Thyroid gland (tissue), 4 donors: ENCODE results near the gene ACBD3. TPM values are rescaled to one million over a fixed set of nuclear protein-coding genes. Genes with fewer than 3 reads are reported as not detected.

ENCODE experiments used
- DNase-seq, 2 donors: peaks; one replicate each; pipeline ENCODE4 v3.0.0-alpha.2; 2019
- H3K27ac ChIP-seq, 3 donors: fragments of 200-600 bp; sonication (generic); 1 replicate in 2 of 3; 2 replicates in 1 of 3; pipeline ENCODE4 v1.5.1; 2016 to 2019; ENCODE audit warnings: mild to moderate bottlenecking in 1 of 3, moderate library complexity in 1 of 3
- H3K27me3 ChIP-seq: fragments of 200-600 bp; sonication (generic); one replicate; pipeline ENCODE4 v1.5.1; 2019
- H3K36me3 ChIP-seq, 2 donors: fragments of 200-600 bp; sonication (generic); one replicate each; pipeline ENCODE4 v1.5.1; 2016 to 2019
- H3K4me1 ChIP-seq, 2 donors: fragments of 200-600 bp; sonication (generic); one replicate each; pipeline ENCODE4 v1.5.1; 2017 to 2019
- H3K4me3 ChIP-seq, 3 donors: fragments of 200-600 bp; sonication (generic); replicated peaks in 1 of 3; 1 replicate in 2 of 3; 2 replicates in 1 of 3; pipeline ENCODE4 v1.5.1; 2016; ENCODE audit warnings: mild to moderate bottlenecking in 1 of 3
- H3K9me3 ChIP-seq: fragments of 200-600 bp; sonication (generic); one replicate; pipeline ENCODE4 v1.5.1; 2017
- POLR2A ChIP-seq, 2 donors: fragments of 450-650 bp; IDR thresholded peaks; one replicate each; pipeline ENCODE4 v1.6.1; 2017; ENCODE audit warnings: antibody characterized with exemption in 2 of 2, mild to moderate bottlenecking in 2 of 2, moderate library complexity in 1 of 2
- WGBS, 2 donors: methylation state at CpG; one replicate each; pipeline ENCODE4 v1.1.5; 2017; 5-methylcytosine and 5-hydroxymethylcytosine counted together
- intact Hi-C: fragments of 100-400 bp; cut with DNase I; formaldehyde crosslinking; loops from one replicate; pipeline ENCODE4 v1.15.1; 2023
- total RNA-seq, 4 donors: library from RNA; depleted of rRNA; stranded (reverse); fragments of >200 nt; gene quantifications; one replicate each; pipeline ENCODE4 v1.2.3, GENCODE V29; 2016
- TF ChIP-seq, protein P1 (sequence below), 6 experiments: fragments of 200-600 bp in 3 of 6; fragments of 450-650 bp in 3 of 6; sonication (generic) in 3 of 6; IDR thresholded peaks; one replicate each; pipeline ENCODE4 v1.5.1; 2016 to 2019; ENCODE audit warnings: antibody characterized with exemption in 6 of 6, mild to moderate bottlenecking in 2 of 6, inconsistent platforms in 1 of 6, moderate library complexity in 1 of 6

ACBD3 gene
- total RNA-seq, 4 donors from 2014 or later = 56.4 to 74.2 (median 66.0) TPM

DNA sequence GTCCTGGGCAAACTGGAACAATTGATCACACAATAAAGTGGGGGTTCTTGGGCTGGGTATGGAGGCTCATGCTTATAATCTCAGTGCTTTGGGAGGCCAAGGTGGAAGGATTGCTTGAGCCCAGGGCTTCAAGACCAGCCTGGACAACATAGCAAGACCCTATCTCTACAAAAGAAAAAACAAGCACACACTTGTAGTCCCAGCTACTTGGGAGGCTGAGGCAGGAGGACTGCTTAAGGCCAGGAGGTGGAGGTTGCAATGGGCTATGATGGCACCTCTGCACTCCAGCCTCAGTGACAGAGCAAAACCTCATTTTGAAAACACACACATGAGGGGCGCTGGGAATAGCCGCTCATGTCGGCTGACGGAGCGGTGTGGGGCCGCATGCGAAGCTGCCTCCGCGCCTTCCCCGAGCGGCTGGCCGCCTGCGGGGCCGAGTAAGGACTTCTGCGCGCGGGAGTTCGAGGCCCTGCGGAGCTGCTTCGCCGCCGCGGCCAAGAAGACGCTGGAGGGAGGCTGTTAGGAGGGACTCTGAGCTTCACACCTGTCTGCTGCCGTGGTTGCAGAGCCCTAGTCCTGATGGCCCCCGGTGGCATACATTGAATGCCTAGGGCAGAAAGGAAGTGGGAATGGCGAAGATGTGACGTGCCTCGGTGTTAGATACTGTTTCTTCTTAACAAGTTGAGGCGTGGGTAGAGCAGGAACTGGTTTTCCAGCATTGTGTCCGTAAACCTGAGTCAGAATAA is 59.5 kb downstream of the ACBD3 start:
- no peaks in the 10 kb centered on the region for H3K36me3 ChIP-seq
- H3K9me3 ChIP-seq = no peaks in the 10 kb centered on the region
- 67 to 82% methylated on average over 31 of the region's 31 CpGs for WGBS, 2 donors
- DNase-seq = no peak
- TF ChIP-seq, protein P1, sequence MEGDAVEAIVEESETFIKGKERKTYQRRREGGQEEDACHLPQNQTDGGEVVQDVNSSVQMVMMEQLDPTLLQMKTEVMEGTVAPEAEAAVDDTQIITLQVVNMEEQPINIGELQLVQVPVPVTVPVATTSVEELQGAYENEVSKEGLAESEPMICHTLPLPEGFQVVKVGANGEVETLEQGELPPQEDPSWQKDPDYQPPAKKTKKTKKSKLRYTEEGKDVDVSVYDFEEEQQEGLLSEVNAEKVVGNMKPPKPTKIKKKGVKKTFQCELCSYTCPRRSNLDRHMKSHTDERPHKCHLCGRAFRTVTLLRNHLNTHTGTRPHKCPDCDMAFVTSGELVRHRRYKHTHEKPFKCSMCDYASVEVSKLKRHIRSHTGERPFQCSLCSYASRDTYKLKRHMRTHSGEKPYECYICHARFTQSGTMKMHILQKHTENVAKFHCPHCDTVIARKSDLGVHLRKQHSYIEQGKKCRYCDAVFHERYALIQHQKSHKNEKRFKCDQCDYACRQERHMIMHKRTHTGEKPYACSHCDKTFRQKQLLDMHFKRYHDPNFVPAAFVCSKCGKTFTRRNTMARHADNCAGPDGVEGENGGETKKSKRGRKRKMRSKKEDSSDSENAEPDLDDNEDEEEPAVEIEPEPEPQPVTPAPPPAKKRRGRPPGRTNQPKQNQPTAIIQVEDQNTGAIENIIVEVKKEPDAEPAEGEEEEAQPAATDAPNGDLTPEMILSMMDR (IDR thresholded peaks at IDR 0.05) = no peak
- TF ChIP-seq POLR2A (IDR thresholded peaks at IDR 0.05) = no peak
- intact Hi-C loops = no loop called here
- peaks cover 19 to 49% of the 10 kb centered on the region in 2 donors for H3K4me1 ChIP-seq
- H3K27ac ChIP-seq = peak overlapping the region in 1 of 3 donors; percentile 76
- H3K27me3 ChIP-seq = no peaks in the 10 kb centered on the region
- no peak overlapping the region for H3K4me3 ChIP-seq

DNA sequence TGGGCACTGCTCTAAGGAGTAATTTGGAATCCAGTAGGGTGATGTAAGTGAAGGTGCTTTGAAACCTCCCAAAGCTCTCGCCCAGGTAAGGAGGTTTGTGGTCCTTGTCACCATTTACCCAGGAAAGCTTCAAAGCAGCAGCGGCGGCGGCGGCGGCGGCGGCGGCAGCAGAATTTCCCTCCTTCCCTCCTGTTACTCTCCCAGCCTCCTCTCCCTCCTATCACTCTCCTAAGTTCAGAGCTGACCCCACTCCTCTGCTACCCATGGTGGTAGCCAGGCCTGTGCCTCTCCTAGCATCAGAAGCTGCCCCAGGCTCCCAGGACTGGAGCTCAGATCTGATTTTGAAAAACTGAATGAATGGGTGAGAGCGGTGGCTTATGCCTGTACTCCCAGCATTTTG is 60.7 kb downstream of the ACBD3 start:
- H3K4me3 ChIP-seq = no peak overlapping the region
- WGBS, 2 donors = 95 to 97% methylated on average over 10 of the region's 10 CpGs
- H3K36me3 ChIP-seq = no peaks in the 10 kb centered on the region
- peaks cover 23 to 52% of the 10 kb centered on the region in 2 donors for H3K4me1 ChIP-seq
- TF ChIP-seq POLR2A (IDR thresholded peaks at IDR 0.05) = no peak
- TF ChIP-seq, protein P1 (IDR thresholded peaks at IDR 0.05) = no peak
- H3K9me3 ChIP-seq = no peaks in the 10 kb centered on the region
- no peaks in the 10 kb centered on the region for H3K27me3 ChIP-seq
- intact Hi-C loops = loop anchor here (2.0 kb wide), 1 partner anchor 71 kb away; no protein-coding TSS in a partner anchor
- DNase-seq = no peak
- H3K27ac ChIP-seq = no peak overlapping the region

DNA sequence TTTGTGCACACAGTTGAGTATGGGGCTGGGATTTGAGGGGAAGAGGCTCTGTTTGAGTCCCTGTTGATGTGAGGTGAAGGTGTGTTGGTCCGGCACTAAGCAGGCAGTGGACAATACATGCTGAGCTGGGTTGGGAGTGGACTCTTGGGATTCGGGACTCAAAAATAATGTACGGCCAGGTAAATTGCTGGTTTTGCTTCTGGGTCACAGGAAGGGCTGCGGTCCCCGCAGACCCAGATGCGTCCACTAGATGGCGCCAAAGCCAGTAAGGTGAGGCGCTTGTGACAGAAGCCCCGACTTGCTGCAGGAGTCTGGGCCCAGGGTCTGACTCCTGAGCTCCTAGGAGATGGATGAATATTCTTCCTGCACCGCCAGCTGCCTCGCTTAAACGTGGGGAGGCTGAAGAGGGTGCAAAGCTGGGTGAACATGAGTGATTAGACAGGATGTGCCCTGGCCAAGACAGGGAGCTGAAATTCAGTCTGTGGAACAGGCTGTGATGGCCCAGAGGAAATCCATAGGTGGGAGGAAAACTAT is 61.4 kb downstream of the ACBD3 start:
- Histone ChIP-seq H3K9me3 (no peaks in the 10 kb centered on the region), H3K36me3 (no peaks in the 10 kb centered on the region), H3K4me1 (peaks cover 21 to 45% of the 10 kb centered on the region in 2 donors), H3K27me3 (no peaks in the 10 kb centered on the region), H3K27ac (no peak overlapping the region), H3K4me3 (no peak overlapping the region)
- TF ChIP-seq, protein P1 (IDR thresholded peaks at IDR 0.05) = peak; percentile 86 to 97 (median 92)
- no peak for TF ChIP-seq POLR2A (IDR thresholded peaks at IDR 0.05)
- intact Hi-C loops = loop anchor here (2.0 kb wide), 1 partner anchor 72 kb away; no protein-coding TSS in a partner anchor
- WGBS, 2 donors = 4 to 6% methylated on average over 12 of the region's 12 CpGs
- DNase-seq = peak; percentile 87 to 92

DNA sequence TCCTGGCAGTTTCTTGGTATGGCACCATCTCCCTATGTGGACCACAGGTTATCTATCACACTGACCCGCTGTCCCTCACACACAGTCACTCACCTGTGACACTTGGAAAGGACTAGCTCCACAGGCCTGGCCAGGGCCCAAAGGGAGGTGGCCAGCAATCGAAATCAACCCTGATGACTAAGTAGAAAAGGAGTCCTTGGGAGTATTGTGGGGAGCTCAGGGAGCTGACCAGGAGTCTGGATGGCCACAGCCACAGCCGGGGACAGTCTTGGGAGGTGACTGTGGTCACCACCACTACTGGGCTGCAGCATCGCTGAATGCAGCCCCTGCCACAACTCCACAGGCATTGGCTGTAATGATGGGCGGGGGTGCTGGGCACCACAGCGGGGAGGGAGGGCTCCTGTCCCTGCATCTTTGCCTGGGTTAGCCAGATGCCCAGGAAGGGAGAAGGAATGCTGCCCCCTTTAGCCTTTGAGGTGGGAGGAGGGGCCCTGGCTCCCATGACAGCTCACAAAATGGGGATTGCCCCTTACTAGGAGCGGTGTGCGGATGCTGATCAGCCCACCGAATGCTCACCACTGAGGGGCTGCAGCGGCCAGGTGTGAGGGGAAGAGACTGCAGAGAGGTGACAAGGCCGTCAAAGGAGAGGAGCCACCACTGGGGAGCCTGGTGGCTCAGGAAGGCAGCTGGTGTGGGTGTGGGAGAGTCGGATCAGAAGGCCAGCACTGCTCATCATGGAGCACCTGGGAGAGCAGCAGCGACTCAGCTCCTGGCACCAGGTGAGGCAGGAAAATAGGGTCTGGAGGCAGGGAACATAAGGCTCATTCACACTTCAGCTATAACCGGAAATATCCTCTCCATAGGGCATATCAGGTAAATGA is 62.7 kb downstream of the ACBD3 start:
- Histone ChIP-seq H3K36me3 (no peaks in the 10 kb centered on the region), H3K27me3 (no peaks in the 10 kb centered on the region), H3K9me3 (no peaks in the 10 kb centered on the region), H3K4me1 (peaks cover 19 to 37% of the 10 kb centered on the region in 2 donors), H3K4me3 (no peak overlapping the region), H3K27ac (peak overlapping the region in 1 of 3 donors; percentile 0)
- intact Hi-C loops = loop anchor here (2.0 to 5.0 kb wide), 2 partner anchors 62 to 73 kb away; partner anchors contain the start of gene H3-3A
- no peak for TF ChIP-seq POLR2A (IDR thresholded peaks at IDR 0.05)
- TF ChIP-seq, protein P1 (IDR thresholded peaks at IDR 0.05) = no peak
- DNase-seq = peak; percentile 56 to 67
- 82 to 88% methylated on average over 11 to 13 of the region's 14 CpGs for WGBS, 2 donors
